Stimulated activated CD8-positive, alpha-beta memory T cell treated with anti-CD3 and anti-CD28 coated beads, Interleukin-15, amount 100 ng/mL, for 4 hours (primary cell): ENCODE measurements around the gene THSD8.

ENCODE experiments used
- DNase-seq, 2 donors: peaks; one replicate each; pipeline ENCODE4 v3.0.0-alpha.2; 2020; ENCODE audit warnings: low read depth in 2 of 2

Gene THSD8

DNA sequence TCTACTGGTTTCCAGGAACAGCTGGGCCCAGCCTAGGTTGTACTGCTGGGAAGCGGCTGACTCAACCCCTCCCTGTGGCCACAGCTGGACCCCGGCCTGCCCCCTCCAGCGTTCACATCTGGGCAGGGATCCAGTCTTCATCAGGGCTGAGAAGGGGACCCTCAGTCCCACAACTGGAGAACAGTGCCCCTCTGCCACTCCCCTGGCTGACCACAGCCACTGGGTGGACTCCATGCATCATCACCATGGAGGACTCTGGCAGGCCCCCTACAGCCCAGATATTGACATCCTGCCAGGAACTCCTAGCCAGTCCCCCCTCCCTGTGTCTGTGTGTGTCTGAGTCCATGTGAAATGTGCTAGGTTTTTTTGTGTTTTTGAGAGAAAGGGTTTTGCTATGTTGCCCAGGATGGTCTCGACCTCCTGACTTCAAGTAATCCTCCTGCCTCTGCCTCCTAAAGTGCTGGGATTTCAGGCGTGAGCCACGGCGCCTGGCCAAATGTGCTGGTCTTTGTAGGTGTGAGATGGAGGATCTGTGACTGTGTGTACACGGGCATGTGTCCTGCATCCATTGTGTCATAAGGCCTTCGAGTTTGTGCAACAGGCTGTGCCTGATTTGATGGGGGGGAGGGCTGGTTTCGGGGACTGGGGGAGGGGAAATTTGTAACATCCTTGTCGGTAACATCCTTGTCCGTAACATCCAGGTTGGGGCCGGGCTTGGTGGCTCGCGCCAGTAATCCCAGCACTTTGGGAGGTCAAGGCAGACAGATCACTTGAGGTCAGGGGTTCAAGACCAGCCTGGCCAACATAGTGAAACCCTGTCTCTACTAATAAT lies 22.5 kb upstream of the THSD8 start:
- no peak for DNase-seq

DNA sequence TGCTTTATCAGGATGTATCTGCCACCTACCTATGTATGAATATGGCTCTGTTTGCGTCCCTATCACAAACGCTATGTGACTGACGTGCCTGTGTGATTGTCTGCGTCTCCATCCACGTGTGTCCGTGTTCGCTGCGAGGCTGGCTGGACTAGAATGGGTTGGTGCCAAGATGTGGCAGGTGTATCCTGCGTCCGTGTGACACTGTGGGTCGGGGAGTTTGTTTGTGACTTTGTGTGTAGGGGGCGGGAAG lies 19.8 kb upstream of the THSD8 start:
- no peak for DNase-seq

DNA sequence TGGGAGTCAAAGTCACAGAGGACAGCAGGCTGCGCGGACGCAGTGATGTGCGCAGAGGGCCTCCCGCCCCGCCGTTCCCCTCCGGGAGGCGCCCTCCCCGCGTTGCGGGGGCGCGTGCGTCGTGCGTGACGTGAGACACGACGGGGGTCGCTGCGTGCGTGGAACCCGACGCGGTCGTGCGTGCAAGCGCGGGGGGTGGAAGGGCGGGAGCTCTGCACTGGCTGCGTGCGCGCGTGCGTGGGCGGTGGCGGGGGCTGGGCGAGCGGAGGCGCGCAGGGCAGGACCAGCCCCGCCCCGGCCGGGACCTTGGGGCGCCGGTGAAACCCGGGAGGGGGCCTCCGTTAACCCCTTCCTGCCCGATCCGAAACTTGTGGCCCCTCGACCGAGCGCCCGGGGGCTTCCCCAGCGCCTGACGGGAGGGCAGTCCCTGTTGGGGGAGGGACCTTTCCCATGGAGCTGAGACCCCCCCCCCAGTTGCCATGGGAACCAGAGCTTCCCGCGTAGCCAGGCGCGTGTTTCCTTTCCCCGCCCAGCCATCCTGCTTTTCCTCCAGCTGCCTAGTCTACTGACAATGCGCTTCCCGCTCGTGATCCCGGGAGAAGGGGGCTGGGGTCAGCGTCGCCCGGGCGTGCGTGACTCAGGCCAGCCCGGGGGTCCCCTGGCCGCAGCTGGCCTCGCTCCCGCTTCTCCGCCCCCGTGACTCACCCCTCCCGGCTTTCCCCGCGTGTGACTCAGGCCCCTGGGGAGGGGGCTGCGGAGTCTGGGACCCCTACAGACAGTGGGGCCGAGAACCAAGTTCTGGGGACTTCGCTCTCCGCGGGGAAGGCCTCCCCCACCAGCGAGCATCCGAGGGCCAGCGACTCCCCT lies 19.2 kb upstream of the THSD8 start:
- DNase-seq, result peak; percentile 82 to 84

DNA sequence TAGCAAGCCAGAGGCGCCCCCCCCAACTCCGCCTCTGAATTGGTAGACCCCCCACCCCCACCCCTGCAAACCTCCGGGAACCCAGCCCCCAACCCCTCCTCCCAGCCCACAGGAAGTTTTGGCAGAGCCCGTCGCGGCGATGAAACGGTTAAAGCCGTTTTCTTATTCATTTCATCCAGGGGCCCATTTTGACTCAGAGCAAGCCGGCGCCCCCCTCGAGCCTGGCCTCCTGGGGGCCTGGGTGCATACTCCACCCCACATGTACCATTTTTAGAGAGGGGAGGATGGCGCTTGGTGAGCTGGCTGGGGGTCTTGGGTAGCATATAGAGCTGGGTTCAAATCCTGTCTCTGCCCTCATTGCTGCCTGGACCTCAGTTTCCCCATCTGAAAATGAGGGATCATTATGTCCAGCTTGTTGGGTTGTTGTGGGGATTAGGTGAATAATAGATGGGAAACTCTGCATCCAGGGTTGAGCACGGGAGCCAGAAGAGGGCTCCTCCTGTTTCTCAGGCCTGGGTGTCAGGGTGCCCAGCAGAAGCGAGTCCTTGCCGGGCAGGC lies 18.5 kb upstream of the THSD8 start:
- no peak for DNase-seq

DNA sequence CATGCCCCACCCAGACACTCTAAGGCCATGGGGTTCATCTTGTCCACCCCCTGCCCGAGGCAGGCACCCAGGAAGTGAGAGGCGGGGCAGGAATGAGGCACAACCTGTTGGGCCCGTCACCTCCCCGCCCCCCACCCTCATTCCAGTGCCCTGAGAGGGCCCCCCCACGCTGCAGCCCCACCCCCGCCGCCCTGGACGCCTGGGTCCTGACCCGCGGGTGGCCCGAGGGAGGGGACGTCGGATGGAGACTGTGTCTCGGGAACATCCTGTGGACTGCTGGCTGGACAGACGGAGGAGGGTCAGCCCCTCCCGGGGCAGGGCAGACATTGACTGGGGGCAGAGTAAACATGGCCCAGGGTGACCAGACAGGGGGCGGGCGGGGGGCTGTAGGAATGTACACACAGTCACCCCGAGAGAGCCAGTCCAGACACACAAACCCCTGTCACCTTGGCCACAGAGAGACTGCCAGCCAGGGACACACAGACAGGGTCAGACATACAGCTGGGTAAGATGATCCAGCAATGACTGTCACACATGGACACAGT lies 17.9 kb upstream of the THSD8 start:
- DNase-seq, result no peak

DNA sequence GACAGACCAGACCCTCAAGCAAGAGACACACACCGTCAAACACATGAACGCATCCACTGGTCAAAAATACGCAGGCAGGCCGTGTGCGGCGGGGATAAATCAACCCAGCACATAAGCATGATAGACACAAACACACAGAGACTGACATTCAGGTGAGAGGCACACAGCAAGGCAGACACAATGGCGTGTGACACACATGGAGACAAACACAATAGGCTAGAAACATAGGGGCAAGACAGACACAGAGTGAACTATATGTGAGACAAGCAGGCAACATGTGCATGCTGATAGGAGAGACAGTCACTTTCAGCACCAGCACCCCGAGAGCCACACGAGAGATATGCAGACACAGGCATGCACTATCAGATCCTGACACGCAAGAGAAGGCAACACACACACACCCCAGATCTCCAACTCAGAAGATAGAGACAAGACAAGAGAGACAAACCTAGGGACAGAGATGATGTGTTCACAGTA lies 17.4 kb upstream of the THSD8 start:
- DNase-seq, result no peak

DNA sequence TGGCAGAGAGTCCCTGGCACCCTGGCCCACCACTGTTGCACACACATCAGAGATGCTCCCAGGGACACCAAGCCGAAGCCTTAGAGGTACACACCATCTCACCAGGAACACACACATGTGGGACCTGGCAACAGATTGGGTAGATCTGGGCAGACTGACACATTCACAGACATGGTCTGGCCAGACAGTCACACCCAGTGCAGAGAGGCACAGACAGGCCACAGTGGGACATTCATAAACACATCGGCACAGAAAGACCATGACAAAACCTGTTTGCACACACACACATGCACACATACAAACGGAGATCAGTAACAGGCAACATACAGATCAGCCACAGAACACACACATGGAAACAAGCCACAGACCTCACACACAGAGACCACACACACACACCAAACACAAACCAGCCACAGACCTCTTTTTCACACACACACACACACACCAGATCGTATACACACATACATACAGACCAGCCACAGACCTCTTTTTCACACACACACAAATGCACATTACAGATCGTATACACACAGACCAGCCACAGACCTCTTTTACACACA lies 16.9 kb upstream of the THSD8 start:
- DNase-seq, result no peak

DNA sequence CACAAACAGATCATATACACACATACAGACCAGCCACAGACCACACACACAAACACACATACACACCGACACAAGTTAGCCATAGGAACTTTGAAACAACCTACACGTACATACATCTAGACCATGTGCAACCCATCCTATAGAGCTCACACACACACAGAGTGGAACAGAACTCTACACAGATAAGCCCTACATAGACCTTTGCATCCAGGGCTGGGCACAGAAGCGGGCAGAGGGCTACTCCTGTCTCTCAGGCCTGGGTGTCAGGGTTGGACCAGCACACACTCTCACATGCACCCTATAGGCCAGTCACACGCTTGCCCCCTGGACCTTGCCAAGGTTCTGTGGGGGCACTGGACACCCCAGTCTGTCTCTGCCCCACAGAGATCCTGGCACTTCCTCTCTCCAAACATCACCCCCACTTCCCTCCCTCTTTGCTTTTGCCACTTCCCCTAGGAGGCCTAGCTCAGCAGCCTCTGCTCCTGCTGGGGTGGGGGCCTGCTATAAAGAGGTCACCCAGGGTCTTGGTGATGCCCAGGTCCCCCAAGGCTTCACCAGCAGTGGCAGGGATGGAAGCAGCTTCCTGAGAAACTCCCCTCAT lies 16.3 kb upstream of the THSD8 start:
- no peak for DNase-seq

DNA sequence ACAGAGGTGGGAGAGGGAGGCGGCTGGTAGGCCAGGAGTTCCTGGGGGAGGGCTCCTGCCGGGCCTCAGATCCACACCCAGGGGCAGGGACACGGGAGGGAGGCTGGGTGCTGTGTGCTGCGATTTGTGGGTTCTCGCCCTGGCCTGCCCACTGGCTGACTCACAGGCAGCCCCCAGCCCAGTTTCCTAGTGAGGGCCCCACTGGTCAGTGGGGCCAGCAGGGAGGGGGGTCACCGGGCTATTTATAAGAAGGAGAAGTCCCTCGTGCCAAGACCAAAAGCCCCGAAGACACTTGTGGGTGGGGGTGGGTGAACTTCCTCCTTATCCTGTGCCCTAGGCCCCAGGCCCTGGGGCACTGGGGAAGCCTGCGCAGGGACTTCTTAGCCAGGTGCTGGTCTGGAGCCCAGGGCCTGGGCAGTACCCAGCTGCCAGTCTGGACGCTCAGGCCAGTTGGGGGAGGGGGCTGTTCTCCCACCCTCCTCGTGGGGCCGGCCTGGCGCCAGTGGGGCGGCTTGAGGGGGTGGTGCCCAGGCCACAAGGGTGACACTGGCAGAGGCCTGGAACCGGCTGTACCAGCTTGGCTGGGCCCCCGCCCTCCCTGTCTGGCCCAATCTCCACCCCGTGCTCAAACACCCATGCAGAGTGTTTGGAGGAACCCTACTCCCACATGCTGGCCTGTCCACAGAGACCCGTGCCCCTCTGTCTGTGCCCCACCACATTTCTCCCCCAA lies 15.6 kb upstream of the THSD8 start:
- DNase-seq, result no peak

DNA sequence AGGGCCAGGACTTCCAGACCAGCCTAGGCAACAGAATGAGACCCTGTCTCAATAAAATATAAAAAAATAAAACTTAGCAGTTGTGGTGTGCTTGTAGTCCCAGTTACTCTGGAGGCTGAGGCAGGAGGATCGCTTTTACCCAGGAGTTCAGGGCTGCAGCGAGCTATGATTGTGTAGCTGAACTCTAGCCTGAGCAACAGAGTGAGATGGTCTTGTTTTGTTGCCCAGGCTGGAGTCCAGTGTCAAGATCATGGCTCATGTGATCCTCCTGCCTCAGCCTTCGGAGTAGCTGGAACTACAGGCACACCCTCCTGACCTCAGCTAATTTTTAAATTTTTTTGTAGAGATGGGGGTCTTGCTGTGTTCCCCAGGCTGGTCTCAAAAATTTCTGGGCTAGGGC lies 14.9 kb upstream of the THSD8 start:
- no peak for DNase-seq

DNA sequence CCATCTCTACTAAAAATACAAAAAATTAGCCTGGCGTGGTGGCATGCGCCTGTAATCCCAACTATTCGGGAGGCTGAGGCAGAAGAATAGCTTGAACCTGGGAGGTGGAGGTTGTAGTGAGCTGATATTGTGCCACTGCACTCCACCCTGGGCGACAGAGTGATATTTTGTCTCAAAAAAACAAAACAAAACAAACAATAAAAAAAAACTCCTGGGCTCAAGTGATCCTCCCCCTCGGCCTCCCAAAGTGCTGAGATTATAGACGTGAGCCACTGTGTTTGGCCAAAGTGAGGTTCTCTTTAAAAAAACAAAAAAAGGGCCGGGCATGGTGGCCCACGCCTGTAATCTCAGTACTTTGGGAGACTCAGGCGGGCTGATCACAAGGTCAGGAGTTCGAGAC lies 14.4 kb upstream of the THSD8 start:
- no peak for DNase-seq

DNA sequence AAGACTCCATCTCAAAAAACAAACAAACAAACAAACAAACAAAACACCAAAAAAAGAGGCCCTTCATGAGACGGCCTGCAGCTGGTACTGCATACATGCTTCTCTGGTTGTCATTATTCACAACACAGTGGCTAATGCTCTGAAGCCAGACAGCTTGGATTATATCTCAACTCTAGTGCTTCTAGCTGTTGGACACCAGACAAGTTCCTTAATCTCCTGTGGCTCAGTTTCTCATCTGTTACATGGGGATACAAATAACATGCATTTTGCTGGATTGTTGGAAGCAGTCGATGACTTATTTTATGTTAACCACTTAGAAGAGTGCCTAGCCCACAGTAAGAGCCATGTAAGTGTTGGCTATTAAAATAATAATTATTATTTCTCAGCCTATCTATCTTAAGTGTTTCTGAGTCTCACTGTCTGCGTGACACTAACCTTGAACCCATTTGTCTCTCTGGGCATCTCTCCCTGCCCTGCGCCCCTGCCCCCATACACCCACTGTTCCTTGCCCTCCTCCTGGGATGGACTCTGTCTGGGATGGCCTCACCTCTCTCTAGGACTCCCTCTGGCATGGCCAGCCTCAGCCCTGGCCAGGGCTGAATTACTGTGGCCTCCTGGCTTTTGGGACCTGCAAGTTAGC lies 13.7 kb upstream of the THSD8 start:
- no peak for DNase-seq

DNA sequence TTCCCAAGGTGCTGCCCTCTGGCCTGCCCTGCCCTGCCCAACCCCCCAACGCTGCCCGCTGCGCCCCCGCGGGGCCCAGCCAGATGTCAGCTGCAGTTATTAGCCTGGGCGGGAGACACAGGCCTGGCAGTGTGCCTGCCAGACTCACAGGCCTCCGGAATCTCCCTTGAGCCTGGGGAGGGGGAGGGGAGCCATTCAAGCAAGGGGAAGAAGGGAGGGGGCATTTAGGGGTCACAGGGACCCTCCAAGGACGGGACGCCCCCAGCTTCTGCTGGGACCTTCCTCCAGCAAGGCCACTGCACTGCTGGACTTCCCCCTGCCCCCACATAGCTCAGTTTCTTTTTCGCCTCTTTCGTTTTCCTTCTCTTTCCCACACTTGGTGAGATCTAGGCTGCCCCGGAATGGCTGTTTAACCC lies 13.2 kb upstream of the THSD8 start:
- DNase-seq, result no peak

DNA sequence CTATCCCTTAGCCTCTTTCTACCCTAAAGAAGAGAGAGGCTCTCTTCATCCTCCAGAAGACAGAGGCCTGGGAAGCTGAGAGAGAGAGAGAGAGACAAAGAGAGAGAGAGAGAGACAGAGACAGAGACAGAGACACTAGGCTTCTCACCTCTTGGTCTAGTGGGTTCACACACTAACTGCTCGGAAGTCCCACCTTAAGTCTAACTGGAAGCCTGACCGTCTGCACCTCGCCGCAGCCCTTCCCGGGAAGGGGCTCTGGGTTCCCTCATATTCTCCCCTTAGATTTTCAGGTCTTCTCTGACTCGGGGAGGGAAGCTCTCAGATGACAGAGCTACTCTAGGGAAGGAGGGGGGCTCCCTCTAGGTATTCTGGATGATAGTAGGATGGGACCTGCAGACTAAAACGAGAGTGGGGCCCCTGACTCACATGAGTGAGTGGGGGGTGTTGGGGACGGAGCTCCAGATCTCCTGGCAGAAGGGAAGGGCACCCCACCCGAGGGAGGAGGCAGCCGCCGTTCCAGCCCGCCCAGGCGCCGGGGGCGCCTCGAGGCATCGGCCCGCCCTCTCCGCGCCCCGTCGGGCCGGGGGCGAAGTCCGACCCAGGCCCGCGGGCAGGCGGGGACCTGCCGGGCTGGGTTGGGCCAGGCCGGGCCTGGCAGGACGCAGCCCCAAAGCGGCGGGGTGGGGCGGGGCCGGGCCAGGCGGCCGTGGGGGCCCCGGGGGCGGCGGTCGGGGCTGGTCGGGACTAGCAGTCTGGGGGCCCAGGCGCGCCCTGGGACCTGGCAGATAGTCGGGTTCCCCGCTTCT lies 12.6 kb upstream of the THSD8 start:
- DNase-seq, result no peak

DNA sequence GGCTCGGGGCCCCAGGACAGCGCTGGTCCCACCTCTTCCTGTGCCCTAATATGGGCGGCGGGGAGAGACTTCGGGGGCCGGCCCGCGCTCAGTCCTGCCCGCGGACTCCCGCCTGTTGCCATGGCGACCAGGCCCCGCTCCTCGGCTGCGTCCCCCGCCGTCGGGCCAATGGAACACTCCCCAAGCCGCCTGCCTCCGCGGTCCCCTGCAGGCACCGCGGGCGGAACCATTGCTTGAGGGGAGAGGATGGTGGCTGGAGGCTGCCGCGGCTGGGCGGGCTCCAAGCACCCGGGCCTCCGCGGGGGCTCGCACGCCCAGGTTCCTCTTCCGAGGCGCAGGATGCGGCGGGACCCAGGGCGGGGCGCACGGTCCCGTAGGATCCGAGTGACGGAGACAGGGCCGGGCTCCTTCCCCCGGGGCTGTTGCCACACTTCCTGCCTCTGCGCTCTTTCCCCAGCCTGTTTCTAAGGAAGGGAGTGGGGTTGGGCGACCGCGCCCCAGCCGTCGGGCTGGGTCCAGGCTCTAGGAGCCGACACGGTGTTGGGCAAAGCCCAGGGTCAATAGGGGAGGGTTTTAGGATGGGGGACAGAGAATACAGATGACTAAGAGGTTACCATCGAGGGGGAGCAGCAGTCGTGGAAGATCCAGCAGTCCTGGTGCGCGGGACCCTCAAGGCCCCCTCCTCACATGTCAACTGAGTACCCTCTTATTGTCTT lies 11.8 kb upstream of the THSD8 start:
- peak; percentile 75 to 85 for DNase-seq

DNA sequence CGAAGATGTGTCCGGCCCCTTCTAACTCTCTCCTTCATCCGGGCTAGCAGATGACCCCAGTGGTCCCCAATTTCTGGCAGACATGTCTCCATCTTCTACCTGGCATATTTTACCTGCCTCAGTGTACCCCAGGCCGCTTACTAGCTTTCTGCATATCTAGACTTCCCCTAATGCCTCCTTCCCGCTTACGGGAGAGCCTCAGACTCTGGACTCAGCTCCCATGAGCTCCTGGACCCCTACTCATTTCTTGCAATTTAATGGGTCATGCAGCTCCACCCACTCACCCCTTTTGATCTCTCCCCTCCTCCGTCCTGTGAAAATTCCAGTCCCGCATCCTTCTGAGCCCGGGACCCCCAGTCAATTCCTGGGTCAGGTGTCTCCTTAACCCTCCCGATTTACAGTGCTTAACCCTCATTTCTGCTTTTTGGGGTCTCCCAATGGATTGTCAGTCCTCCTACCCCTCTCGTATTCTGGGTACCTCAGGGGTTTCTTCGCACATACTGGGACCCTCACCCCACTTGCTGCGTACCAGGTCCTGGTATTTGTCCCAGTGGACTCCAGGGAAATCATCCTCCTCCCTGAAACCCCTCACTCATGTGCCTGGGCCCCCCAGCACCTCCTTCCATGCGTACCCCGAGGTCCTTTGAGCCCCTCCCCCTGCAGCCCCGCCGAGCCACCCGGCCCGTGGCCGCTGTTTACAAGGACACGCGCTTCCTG lies 11.1 kb upstream of the THSD8 start:
- DNase-seq, result no peak

DNA sequence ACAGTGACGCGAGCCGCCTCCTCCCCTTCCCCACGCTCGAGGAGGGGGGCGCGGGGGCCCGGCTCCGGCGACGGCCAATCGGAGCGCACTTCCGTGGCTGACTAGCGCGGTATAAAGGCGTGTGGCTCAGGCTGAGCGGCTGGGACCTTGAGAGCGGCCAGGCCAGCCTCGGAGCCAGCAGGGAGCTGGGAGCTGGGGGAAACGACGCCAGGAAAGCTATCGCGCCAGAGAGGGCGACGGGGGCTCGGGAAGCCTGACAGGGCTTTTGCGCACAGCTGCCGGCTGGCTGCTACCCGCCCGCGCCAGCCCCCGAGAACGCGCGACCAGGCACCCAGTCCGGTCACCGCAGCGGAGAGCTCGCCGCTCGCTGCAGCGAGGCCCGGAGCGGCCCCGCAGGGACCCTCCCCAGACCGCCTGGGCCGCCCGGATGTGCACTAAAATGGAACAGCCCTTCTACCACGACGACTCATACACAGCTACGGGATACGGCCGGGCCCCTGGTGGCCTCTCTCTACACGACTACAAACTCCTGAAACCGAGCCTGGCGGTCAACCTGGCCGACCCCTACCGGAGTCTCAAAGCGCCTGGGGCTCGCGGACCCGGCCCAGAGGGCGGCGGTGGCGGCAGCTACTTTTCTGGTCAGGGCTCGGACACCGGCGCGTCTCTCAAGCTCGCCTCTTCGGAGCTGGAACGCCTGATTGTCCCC lies 10.4 kb upstream of the THSD8 start, which contains the start of gene JUNB:
Gene JUNB (plus strand): TSS at position 142 of the 706 bp plus-strand sequence. CDS start 286 bp downstream, at position 428.
- DNase-seq, result peak; percentile 92 to 95
